Type B pancreatic cell (in vitro differentiated cells): ENCODE data around the gene TRIM38. TPM values are rescaled to one million over a fixed set of nuclear protein-coding genes. Genes with fewer than 3 reads are reported as not detected.
A peak's percentile ranks its signal among the peaks of the same experiment; 100 is the strongest.

Experiments
- DNase-seq: peaks from one replicate; pipeline ENCODE4 v3.0.0; 2021; ENCODE audit warnings: mixed read lengths; ENCODE audit not compliant: unreplicated experiment; ENCODE audit errors: extremely low spot score
- H3K27ac Mint-ChIP-seq: 2 replicates; pipeline ENCODE4 v1.8.0; 2021; ENCODE audit warnings: mild to moderate bottlenecking, mixed read lengths
- H3K27me3 Mint-ChIP-seq: 2 replicates; pipeline ENCODE4 v1.8.0; 2021; ENCODE audit warnings: mixed read lengths
- H3K36me3 Mint-ChIP-seq: 2 replicates; pipeline ENCODE4 v1.8.0; 2021; ENCODE audit warnings: mixed read lengths
- H3K4me1 Mint-ChIP-seq: one replicate; pipeline ENCODE4 v1.8.0; 2021; ENCODE audit warnings: mixed read lengths; ENCODE audit not compliant: unreplicated experiment
- H3K4me3 Mint-ChIP-seq: 2 replicates; pipeline ENCODE4 v1.8.0; 2021; ENCODE audit warnings: mild to moderate bottlenecking, mixed read lengths
- H3K9me3 Mint-ChIP-seq: 2 replicates; pipeline ENCODE4 v1.8.0; 2021; ENCODE audit warnings: mixed read lengths
- CTCF ChIP-seq: fragments of 200-600 bp; sonication (generic); conservative IDR thresholded peaks from 2 replicates; pipeline ENCODE4 v1.5.0; 2021; ENCODE audit warnings: antibody characterized with exemption, mild to moderate bottlenecking
- total RNA-seq: library from RNA; stranded (reverse); gene quantifications from 2 replicates; pipeline ENCODE4 v1.2.1, GENCODE V29; 2021; ENCODE audit warnings: low replicate concordance

TRIM38 gene
- total RNA-seq, 1 donor from 2014 or later: 6.9 TPM

- H3K27ac Mint-ChIP-seq: peak overlapping the region; percentile 66
- DNase-seq: no peak
Observed at GRCh38 chr6:26016245-26016962, 53.8 kb downstream of the TRIM38 start.

GRCh38 chr6:26016963-26017631, 54.5 kb downstream of the TRIM38 start:
- H3K36me3 Mint-ChIP-seq: no peaks in the 10 kb centered on the region
- peak overlapping the region; percentile 80 for H3K4me3 Mint-ChIP-seq
- no peak for TF ChIP-seq CTCF
- peak overlapping the region; percentile 66 for H3K27ac Mint-ChIP-seq
- no peaks in the 10 kb centered on the region for H3K27me3 Mint-ChIP-seq
- peaks cover 3% of the 10 kb centered on the region for H3K4me1 Mint-ChIP-seq
- no peak for DNase-seq
- H3K9me3 Mint-ChIP-seq: no peaks in the 10 kb centered on the region

More at GRCh38 chr6:26016245-26016962, 53.8 kb downstream of the TRIM38 start:
- Mint-ChIP-seq H3K4me3 (peak overlapping the region; percentile 80), H3K9me3 (no peaks in the 10 kb centered on the region), H3K27me3 (no peaks in the 10 kb centered on the region), H3K4me1 (no peaks in the 10 kb centered on the region), H3K36me3 (no peaks in the 10 kb centered on the region)
- no peak for TF ChIP-seq CTCF

- Mint-ChIP-seq H3K36me3 (no peaks in the 10 kb centered on the region), H3K27ac (peak overlapping the region; percentile 66), H3K9me3 (no peaks in the 10 kb centered on the region), H3K27me3 (no peaks in the 10 kb centered on the region), H3K4me3 (peak overlapping the region; percentile 80), H3K4me1 (peaks cover 6% of the 10 kb centered on the region)
- DNase-seq: no peak
- no peak for TF ChIP-seq CTCF
Observed at GRCh38 chr6:26017632-26017966, 55.0 kb downstream of the TRIM38 start.

GRCh38 chr6:26019261-26019830, 56.7 kb downstream of the TRIM38 start:
- peaks cover 8% of the 10 kb centered on the region for H3K4me1 Mint-ChIP-seq
- H3K9me3 Mint-ChIP-seq: no peaks in the 10 kb centered on the region
- no peaks in the 10 kb centered on the region for H3K27me3 Mint-ChIP-seq
- no peak for DNase-seq
- H3K27ac Mint-ChIP-seq: peak overlapping the region; percentile 100
- TF ChIP-seq CTCF: no peak
- peak overlapping the region; percentile 97 for H3K4me3 Mint-ChIP-seq
- H3K36me3 Mint-ChIP-seq: no peaks in the 10 kb centered on the region

- Mint-ChIP-seq H3K9me3 (no peaks in the 10 kb centered on the region), H3K4me1 (peaks cover 12% of the 10 kb centered on the region), H3K27ac (peak overlapping the region; percentile 100), H3K36me3 (no peaks in the 10 kb centered on the region), H3K4me3 (peak overlapping the region; percentile 97), H3K27me3 (no peaks in the 10 kb centered on the region)
- no peak for TF ChIP-seq CTCF
- no peak for DNase-seq
Observed at GRCh38 chr6:26019967-26020328, 57.3 kb downstream of the TRIM38 start.
